HG03196 (cell line): ENCODE results near the gene ARX.

ENCODE experiments used
- ATAC-seq: cut with Tn5 transposase; IDR thresholded peaks from one replicate; pipeline ENCODE4 v1.9.1; 2021; ENCODE audit not compliant: unreplicated experiment

ARX gene

DNA sequence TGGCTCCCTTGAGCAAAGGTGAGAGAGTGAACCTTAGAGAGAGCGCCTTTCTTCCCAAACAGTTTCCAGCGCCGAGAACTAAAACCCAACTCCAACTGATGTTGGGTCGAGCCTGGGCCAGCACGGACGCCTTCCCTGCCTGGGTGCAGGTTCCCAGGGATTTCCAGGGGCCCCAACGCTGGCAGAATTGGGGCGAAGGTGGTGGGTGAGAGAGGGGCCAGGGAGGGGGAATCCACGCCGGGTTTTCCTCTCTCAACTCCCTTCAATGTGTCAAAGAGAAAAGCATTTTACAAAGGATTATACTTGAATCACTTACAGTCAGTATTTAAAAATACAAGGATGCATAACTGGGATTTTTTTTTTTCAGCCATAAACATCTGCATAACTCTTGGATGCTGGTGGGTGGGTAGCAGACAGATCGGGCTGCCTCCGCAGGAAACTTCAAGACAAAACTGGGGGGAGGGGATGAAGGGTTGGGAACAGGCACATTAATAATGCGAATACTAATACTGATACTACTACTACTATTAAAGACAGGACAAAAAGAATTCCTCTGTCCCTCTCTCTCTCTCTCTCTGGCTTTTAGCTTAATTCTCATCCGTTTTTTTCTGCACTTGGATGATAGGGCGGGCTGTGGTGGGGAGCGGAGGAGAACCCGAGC, 1.3 kb upstream of the ARX start:
- ATAC-seq, result no peak

DNA sequence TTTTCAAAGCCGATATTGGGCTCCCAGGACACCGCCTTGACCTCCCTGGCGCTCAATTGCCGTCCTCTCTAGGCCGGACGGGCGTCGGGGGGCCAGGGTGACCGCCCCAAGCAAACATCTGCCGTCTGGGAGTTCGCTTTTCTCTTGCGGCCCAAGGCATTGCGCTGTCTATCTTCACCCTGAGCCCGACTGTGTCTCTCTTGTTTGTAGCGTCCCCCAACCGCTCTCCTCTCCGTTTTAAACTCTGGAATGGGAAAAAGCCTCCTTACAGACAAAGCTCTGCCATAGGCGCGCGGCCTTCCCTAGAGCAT, 551 bp upstream of the ARX start:
- no peak for ATAC-seq

DNA sequence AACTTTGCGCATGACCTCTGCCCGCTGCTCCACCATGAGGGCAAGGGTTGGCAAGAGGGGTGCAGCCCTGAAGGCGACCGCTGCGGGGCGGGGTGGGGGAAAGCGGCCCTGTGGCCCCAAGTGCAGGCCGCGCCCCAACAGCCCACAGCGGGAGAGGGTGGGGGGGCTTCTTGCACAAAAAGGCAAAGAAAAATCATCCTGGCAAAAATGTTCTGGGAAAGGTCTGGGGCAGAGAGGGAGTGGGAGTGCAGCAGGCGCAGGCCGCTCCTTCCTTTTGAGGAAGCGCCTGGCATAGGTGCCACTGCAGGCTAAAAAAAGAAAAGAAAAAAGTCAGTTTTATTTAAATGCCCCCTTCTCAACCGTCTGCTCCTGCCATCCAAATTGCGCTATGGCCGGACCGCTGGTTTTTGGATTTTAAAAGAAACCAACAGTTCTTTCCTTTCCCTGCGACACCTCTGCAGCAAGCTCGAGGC, 1.4 kb downstream of the ARX start:
- ATAC-seq, result no peak

DNA sequence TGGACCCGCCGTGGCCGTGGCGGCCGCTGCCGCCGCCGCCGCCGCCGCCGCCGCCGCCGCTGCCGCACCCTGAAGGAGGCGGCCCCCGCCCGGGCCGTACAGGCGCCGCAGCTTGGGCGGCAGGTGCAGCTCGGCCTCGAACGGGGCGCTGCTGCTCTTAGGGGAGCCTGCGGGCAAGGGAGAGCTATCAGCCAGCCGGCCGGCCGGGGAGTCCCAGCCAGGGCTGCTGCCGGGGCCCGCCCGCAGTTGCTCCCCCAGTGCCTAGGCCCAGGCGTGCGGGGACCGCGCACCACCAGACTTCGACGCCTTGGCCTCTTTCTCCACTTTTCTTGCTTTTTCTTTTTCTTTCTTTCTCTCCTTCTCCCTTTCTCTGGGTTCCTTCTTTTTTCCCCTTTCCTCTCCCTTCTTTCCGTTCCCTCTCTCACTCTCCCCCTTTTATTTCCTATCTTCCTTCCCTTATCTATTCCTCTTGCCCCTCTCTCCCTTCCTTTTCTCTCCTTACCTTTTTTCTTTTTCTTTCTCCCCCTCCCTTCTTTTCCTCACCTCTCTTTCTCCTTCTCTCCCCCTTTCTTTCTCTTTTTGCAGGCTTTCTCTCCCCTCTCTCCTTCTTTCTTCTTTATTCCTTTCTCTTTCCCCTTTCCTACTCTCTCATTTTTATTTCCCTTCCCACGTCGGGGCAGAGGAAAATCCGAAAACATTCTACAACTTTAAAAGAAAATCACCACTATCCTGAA, 2.0 kb downstream of the ARX start:
- ATAC-seq, result no peak

DNA sequence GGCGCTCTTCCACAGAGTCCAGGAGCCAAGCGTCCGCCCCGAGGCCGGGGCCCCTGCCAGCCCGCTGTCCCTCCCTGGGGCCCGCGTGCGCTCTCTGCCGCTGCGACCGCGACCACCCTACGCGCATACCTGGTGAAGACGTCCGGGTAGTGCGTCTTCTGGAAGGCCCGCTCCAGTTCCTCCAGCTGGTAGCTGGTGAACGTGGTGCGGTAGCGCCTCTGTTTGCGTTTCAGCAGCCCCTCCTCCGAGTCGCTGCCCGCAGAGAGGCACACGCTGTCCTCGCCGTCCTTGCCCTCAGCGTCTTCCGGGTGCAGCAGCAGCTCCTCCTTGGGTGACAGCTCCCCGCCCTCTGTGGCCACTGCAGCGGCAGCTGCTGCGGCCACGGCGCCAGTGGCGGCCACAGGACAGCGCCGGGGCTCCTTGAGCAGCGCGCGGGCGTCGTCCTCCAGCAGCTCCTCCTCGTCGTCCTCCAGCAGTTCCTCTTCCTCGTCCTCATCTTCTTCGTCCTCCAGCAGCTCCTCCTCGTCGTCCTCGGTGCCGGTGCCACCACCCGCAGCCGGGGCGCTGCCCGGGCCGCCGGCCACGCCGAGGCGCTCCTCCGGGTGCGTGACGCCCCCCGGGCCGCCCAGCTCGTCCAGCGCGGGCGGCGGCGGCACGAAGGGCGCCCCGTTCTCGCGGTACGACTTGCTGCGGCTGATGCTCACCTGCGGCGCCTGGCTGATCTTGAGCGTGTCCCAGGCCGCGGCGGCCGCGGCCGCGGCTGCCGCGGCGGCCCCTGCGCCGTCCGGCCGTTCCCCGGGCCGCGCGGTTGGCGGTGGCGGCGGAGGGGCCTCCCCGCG, 2.8 kb downstream of the ARX start:
- ATAC-seq, result no peak

DNA sequence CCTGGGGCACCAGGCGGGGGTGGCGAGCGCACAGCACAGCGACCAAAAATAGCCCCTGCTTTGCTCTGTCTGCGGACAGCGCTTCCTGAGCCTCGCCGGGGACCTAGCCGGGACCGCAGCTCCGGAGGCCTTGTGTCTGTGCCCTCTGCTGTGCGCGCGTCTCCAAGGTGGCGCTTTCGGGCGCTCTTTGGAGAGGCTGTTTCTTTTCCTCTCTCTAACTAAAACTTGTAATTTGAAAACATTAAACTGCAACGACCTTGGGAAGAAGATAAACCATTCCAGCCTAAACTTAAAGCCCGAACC, 3.4 kb downstream of the ARX start:
- ATAC-seq, result no peak

DNA sequence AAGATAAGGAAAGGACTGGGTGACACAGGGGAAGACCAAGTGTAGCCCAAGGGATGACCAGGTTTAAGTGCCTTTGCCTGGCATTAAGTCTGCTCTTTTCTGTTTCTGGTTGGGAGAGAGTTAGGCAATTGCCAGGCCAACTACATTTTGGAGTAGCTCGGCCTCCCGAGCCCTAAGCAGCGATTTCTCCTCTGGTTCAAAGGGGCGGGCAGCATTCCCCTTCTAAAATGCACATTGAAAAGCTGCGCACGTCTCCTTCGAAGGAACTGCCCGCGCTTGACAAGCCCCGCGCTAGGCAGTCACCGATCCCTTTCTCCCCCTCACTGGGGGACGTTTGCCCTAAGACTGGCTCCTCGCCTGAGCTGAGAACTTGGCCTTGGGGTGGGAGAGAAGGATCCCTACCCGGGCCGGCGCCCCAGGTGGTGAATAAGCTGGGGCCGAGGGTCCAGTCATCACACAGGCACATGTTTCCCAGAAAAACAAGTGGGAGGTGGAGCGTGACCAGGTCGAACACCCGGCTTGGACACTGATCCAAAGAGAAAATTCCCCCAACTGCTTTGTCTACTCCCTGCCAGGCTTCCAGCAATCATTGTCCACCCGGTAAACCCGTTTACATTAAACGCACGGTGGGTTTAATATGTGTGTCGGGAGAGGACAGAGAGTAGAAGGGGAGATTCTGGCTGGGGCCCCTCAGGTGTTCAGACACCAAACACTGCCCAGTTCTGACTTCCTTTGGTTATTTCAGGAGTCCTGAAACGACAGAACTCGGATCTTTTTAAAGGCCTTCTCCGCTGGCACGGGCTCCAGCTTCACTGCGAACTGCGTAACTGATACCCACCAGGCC, 4.0 kb downstream of the ARX start:
- no peak for ATAC-seq

DNA sequence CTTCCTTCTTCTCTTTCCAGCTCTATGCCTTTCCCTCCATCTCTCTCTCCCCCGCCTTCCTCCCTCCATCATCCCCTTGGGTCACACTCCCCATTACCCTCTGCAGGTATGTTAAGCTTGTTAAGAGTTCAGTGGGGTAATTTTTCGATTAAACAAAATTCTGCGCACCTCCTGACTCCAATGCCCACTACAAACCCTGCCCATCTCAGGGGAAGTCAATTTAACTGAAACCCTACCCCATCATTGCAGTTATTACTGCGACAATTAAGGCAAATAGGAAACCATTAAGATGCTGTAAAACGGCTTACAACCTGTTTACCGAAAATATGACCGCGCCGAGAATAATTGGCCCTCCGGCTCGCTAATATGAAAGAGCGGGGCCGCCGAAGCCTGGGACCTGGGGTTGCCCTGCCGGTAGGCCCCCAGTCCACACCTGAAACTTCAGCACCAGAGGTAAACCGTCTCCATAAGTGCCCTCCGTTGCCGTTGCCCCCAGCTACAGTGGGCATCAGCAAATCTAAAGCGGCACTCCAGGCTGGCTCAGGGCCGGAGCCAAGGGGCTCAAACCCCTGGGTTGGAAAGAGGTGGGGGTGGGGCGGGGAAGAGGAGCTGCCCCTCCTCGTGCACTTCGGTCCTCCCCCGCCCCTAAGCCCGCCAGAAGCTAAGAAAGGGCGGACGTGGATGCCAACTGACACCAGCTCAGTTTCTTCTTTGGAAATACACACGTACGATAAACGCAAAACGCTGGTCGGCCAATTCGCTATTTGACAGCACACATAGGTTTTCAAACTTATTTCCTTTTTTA, 4.8 kb downstream of the ARX start:
- no peak for ATAC-seq

DNA sequence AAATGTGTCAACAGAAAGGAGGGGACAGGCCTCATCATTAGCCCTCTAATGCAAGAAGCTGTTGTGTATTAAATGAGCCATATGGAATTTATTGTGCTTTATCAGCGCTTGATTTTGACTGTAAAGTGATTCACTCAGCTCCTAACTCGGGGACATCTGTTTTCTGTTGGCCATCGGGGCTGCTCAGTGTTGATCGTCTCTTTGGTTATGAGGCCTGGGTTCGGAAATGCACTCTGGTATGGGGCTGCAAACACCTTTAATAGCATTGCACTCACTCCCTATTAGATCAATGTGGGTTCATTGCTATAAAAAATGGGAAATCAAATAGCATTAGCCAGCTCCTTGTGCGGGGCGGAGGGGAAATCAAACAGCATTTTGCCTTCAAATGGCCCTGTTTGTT, 6.4 kb downstream of the ARX start:
- no peak for ATAC-seq

DNA sequence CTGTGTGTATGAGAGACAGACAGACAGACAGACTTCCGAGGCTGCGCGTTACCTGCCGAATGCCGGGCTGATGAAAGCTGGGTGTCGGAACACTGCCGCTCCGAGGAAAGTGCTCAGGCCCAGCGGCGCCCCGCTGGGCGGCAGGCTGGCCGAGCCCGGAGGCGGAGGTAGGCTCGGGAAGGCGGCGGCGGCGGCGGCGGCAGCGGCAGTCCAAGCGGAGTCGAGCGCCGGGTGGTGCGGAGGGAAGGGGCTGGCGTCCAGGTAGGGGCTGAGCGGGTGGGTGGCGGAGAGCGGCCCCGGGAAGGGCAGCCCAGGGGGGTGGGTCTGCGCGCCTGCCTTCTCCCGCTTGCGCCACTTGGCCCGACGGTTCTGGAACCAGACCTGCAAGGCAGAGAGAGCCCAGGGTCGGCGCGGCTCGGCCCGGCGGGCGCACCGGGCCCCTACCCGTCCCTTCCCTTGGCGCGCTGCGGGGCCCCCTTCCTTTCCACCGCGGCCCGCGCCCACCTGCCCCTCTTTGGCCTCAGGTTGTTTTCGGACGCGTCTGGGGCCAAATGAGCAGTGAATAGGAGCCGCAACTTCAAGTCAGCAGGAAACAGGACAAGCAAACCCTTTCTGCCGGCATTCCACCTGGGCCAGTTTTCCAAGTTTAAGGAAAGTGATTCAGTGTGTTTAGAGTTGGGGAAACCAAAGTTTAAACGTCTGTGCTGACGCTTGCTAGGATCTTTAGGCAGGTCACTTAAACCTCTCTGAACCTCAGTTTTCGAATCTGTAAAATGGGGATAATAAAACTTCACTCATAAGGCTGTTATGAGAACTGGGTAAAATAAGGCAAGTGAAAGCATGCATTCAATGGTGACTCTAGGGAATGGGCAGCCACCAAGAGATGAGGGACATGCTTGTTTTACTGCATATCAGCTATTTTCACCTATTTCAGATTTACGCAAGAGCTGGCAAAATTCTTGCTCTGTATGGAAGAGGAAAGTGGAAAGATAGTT, 8.4 kb downstream of the ARX start:
- ATAC-seq, result no peak

DNA sequence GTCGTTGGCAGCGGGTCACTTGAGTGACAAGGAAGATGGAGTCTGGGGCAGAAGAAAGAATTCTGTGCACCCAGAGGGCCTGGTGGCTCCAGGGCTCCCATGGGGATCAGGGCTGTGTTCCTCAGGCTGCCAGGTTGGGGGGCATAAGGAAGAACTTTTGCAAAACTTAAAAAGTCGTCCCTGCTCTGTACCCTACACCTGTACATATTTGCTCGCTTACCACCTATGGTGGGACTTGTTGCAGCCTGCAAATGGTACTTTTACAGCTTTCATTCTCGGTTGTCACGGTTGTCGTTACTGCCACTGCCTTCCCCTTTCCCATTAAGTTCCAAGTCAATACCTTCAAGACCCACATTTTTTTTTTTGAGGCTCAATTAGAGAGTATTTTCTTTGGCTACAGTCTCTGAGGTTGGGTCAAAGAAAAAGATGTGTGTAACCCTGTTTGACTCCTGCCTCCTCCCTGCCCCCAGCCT, 9.1 kb downstream of the ARX start:
- ATAC-seq, result no peak

DNA sequence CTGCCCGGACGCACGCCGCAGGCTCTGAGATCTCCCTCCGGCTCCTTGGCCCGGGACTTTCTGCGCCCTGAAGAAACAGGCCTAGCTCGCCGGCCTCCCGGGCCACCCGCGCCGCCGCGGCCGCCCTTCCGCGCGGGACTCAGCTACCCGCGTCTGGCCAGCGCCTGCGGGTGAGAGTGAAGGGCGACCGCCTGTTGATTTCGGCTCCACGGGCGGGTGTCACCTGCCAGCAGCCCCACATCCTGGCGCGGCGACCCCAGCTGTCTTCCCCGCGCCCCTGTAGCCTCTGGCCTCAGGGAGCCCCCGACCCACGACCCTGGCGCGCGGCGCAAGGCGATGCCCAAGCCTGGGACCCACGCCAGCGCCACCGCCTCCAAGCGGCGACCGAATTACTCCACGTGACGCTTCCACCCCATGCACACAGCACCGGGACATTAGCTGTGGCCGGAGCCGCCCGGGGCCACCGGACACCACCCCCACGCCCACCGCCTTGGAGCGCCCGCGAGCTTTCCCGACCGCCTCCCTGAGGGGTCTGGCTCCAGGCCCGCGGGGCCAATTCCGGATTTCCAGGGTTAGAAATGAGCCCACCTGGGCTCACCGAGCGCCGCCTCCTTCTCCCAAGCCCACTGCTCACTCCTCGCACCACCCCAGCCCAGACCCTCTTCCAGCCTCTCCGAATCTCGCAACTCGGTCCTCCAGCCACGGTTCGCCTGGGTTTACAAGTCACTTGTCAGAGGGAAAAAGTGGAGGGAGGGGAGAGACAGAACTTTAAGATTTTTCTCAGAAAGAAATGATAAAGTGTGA, 10.2 kb downstream of the ARX start:
- ATAC-seq, result no peak

DNA sequence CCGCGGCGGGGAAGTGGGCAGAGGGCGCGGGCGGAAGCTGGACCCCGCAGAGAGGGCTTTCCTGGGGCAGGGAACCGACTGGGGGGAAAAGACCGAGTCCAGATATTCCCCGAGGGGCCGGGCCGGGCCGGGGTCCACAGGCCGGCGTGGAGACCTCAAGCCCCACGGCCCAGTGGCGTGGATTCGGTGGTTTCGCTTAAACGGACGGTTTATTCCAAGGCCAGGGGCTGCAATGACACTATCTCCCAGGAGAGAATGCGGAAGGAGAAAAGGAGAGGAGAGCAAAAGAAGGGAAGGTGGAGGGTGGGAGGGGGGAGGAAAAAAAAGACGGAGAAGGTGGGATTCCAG, 10.8 kb downstream of the ARX start:
- no peak for ATAC-seq

DNA sequence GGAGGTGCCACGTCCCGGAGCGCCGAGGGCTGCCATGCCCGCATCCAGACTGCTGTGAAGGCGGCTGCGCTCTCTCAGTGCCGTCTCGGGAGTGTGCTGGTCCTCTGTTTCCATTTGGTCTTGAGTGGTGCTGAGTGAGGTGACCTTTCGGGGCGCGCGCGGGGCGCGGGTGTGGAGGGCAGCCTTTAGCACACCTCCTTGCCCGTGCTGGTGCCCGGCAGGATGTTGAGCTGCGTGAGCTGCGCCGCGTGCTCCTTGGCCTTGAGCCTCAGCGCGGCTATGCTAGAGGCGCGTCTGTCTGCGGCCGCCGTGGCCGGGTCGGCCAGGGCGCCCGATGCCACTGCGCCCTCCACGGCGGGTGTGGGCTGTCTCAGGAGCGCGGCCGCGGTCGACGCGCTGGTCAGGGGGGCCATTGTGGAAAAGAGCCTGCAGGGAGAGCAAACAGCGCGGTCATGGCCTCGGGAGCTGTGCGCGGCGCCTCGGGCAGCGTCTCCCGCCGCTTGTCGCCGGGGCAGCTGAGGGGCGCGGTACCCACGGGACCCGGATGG, 11.2 kb downstream of the ARX start:
- no peak for ATAC-seq

DNA sequence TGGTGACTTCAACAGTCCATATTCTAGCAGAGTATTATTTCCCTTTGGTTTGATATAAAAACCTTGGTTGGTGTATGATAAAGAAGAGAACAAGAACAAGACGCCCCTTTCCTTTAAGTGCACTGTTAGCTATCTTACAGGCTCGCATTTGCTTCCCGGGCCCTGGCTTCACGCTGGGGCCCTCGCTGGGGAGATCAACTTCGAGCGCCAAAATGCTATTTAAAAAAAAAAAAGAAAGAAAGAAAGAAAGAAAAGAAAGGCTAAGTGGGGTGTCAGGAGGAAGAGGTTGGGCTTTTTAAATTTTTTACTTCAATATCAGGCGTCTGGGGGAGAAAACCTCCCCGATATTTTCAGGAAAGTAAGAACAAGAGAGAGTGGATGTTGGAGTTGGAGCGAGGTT, 11.7 kb downstream of the ARX start:
- no peak for ATAC-seq

DNA sequence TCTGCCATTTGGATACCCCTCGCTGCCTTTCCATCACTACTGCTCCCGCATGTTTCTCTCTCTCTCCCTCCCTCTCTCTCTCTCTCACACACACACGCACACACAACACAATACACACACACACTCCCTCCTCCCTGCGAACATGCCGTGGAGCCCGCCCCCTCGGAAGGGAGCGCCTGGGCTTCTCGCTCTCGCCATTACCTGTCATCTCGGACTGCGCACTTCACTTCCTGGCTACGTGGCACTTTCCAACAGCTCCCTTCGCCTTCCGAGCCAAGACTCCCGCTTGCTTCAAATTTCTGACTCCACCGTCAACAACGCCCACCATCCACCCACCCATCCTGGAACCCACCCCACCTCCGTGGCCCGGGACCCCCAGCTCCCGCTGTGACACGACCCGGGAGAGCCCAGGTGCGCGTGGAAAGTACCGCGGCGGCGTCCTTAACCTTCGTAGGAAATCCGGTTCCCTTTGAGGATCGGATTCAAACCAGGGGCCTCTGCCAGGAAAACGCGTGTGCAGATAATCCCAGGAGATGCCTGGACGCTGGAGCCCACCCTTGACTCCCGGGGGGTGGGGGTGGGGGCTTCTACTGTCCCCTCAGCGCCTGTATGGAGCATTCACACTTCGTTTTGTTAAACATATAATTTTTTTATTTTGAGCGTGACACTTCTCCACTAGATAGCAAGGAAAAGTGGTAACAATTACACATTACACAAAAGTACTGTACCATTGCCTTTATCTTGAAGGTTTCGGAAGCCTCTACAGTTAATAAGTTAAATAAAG, 12.5 kb downstream of the ARX start:
- no peak for ATAC-seq

DNA sequence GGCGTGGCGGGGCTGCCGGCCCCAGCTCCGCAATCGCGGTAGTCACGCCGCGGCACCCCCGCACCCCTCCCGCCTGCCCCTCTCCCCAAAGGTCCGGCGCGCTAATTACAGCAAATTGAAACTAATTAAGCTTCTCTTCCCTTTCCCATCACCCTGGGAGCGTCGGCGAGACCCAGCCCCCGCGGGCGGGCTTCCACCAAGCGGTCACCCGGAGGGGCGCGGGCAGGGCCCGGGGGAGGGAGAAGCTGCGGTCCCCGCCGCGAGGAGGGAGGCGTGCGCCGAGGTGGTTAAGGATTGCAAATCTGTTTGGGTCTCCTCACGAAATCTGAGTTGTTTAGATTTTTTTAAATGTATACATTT, 13.1 kb downstream of the ARX start:
- ATAC-seq, result no peak
